Epithelial cell of proximal tubule (primary cell): ENCODE results near the gene SIAH3. TPM values are rescaled to one million over a fixed set of nuclear protein-coding genes. Genes with fewer than 3 reads are reported as not detected.

Source experiments
- DNase-seq: peaks from one replicate; pipeline ENCODE4 v3.0.0-alpha.2; 2011; ENCODE audit warnings: low read depth
- H3K4me3 ChIP-seq: 2 replicates; pipeline ENCODE4 v1.5.1; 2011; ENCODE audit warnings: low read depth, mild to moderate bottlenecking, low read length
- CTCF ChIP-seq: conservative IDR thresholded peaks from 2 replicates; pipeline ENCODE4 v1.5.1; 2012; ENCODE audit warnings: low read depth, mild to moderate bottlenecking, low read length
- total RNA-seq: library from RNA; depleted of rRNA; stranded (reverse); fragments of >200 nt; gene quantifications from 2 replicates; pipeline ENCODE4 v1.2.3, GENCODE V29; 2015

Gene SIAH3
- total RNA-seq = 0.23 and 0.29 TPM in 2 replicates

- peak within 1 kb of the TSS; percentile 50 for H3K4me3 ChIP-seq
- DNase-seq = no peak
- TF ChIP-seq CTCF = no peak
Observed at GRCh38 chr13:45851171-45851921, at the start of gene SIAH3. TSS of gene SIAH3 (minus strand) at chr13:45851753. CDS start at chr13:45851629, 124 bp downstream.

GRCh38 chr13:45899406-45899805 lies 47.9 kb upstream of the SIAH3 start:
- no peak overlapping the region for H3K4me3 ChIP-seq
- no peak for TF ChIP-seq CTCF
- DNase-seq = no peak

- no peak for TF ChIP-seq CTCF
- no peak for DNase-seq
- no peak overlapping the region for H3K4me3 ChIP-seq
Observed at GRCh38 chr13:45897562-45897961, 46.0 kb upstream of the SIAH3 start.

GRCh38 chr13:45896285-45896684 lies 44.7 kb upstream of the SIAH3 start:
- DNase-seq = no peak
- TF ChIP-seq CTCF = no peak
- H3K4me3 ChIP-seq = no peak overlapping the region

GRCh38 chr13:45895881-45896280 lies 44.3 kb upstream of the SIAH3 start:
- no peak for TF ChIP-seq CTCF
- H3K4me3 ChIP-seq = no peak overlapping the region
- DNase-seq = no peak

- H3K4me3 ChIP-seq = no peak overlapping the region
- TF ChIP-seq CTCF = no peak
Observed at GRCh38 chr13:45892513-45892912, 41.0 kb upstream of the SIAH3 start.

More at GRCh38 chr13:45892513-45892912, 41.0 kb upstream of the SIAH3 start:
- no peak for DNase-seq
